ENCODE results near the gene ROMO1.

Gene ROMO1

GRCh38 chr20:35657271-35657670 is 41.9 kb upstream of the ROMO1 start:
- TF ChIP-seq CTCF (IDR thresholded peaks at IDR 0.05; ENCODE audit: low read depth, low read length) = no peak
- no peak for DNase-seq (ENCODE audit: extremely low read depth, low read depth)

GRCh38 chr20:35660122-35660937 is 38.9 kb upstream of the ROMO1 start:
- DNase-seq (ENCODE audit: extremely low read depth, low read depth) = no peak
- TF ChIP-seq CTCF (IDR thresholded peaks at IDR 0.05; ENCODE audit: low read depth, low read length) = no peak

- no peak for DNase-seq (ENCODE audit: extremely low read depth, low read depth)
- no peak for TF ChIP-seq CTCF (IDR thresholded peaks at IDR 0.05; ENCODE audit: low read depth, low read length)
Observed at GRCh38 chr20:35661053-35661452, 38.2 kb upstream of the ROMO1 start.

- TF ChIP-seq CTCF (IDR thresholded peaks at IDR 0.05; ENCODE audit: low read depth, low read length) = no peak
- no peak for DNase-seq (ENCODE audit: extremely low read depth, low read depth)
Observed at GRCh38 chr20:35661908-35662307, 37.3 kb upstream of the ROMO1 start.

GRCh38 chr20:35662551-35662950 is 36.7 kb upstream of the ROMO1 start:
- DNase-seq (ENCODE audit: extremely low read depth, low read depth) = no peak
- TF ChIP-seq CTCF (IDR thresholded peaks at IDR 0.05; ENCODE audit: low read depth, low read length) = no peak

GRCh38 chr20:35663516-35664465 is 35.4 kb upstream of the ROMO1 start:
- no peak for DNase-seq (ENCODE audit: extremely low read depth, low read depth)
- TF ChIP-seq CTCF (IDR thresholded peaks at IDR 0.05; ENCODE audit: low read depth, low read length) = no peak

All from AG09319 (cell line).